Measurements from ENCODE around the gene MCM10.
"Not testable (repeated sequence)": the region's sequence is repeated elsewhere in the genome, so short reads cannot be mapped to it uniquely, and the experiment has no call there.

The MCM10 gene

DNA sequence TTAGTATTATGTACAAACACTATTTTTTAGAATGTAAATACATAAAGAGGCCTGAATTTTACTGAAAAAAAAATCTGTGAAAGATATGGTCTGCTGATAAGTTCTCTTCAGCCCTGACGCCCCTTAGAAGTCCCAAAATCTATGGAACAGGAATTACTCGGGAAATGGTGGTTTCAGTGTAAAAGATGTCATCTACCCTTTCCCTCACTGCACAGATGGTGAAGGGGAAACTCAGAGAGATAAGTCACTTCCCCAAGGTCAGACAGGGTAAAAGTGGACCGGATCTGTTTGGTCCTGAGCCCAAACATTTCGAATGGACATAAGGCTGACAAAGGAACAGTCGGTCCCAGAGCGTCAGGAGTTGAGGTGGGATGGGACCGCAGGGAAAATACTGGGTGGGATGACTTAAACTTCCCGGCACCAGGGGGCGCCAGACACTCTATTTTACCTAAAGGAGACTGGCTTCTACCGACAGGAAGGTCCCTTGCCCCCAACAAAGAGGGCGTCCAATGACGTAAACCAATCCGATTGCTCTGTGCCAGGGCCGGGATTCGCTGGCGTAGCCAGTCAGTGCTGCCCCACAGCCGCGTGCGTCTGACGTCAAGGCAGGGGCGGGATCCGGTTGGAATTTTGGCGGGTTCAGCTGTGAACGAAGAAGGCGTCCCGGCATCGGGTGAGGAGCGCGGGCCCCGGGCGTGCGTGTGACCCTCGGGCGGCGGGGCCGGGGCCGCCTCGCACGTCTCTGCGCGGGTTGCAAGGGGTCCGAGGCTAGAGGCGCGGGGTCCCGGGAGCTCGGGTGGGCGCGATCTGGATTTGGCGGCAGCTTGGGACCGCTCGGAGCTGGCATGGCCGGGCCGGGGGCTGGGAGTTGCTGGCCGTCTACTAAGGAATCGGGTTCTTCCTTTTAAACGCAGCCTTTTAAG is at the start of gene MCM10:
Gene MCM10 (plus strand): TSS at position 625 of the 923 bp plus-strand sequence. CDS start 2,645 bp downstream, outside the sequence.
- peak; percentile 98 for FAIRE-seq

DNA sequence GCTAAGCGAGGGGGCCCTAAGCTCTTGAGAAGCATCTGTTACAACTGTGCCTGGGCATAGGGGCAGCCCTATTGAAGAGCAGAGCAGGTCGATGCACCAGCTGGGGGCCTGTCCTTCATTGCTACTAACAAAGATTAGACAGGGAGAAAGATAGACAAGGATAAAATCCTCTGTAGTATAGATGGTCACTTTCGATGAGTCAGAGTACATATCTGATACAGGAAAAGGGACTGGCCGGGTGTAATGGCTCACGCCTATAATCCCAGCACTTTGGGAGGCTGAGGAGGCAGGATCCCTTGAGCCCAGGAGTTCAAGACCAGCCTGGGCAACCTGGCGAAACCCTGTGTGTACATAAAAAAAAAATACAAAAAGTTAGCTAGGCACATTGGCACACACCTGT is 47.8 kb upstream of the MCM10 start:
- no peak for FAIRE-seq

DNA sequence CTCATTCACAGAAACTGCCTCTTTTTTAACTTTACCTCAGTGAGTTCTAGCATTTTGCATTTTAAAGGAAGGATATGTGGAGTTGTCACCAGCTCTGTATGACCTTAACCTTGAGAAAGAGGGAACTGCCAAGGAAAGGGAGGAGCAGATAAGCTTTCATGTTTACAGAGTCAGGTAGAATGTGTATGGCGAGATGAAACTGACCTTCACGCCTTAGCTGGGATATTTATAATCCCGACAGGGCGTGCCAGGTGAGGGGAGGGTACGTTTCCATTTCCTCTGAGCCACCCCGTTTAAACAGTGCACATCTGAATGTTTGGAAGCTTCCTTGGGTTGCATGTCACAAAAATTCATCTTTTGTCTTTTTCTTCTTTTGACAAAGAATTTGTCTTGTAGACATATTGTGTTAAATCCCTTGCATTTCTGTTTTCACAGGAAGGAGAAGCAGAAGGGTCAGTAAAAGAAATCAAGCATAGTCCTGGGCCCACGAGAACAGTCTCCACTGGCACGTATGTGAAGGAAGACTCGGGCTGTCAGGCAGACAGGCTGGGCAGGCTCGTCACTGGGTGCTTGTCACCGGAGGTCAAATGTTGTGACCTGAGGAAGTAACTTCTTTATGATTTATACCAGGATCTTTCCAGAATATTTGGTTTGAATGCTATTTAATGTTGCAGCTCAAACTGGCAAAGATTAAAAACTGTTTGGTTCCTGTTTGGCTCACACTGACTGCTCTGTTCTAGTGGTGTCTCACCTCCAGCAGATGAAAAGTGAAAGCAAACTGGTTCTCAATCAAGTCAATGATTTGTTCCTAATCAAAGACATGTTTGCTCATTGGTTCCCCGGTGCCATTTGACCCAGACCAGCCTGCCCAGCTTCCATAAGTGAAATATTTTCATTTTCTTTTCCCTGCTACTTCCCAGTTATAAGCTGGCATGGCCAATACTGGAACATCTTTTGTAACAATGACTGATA is 45.2 kb upstream of the MCM10 start:
- FAIRE-seq, result no peak

DNA sequence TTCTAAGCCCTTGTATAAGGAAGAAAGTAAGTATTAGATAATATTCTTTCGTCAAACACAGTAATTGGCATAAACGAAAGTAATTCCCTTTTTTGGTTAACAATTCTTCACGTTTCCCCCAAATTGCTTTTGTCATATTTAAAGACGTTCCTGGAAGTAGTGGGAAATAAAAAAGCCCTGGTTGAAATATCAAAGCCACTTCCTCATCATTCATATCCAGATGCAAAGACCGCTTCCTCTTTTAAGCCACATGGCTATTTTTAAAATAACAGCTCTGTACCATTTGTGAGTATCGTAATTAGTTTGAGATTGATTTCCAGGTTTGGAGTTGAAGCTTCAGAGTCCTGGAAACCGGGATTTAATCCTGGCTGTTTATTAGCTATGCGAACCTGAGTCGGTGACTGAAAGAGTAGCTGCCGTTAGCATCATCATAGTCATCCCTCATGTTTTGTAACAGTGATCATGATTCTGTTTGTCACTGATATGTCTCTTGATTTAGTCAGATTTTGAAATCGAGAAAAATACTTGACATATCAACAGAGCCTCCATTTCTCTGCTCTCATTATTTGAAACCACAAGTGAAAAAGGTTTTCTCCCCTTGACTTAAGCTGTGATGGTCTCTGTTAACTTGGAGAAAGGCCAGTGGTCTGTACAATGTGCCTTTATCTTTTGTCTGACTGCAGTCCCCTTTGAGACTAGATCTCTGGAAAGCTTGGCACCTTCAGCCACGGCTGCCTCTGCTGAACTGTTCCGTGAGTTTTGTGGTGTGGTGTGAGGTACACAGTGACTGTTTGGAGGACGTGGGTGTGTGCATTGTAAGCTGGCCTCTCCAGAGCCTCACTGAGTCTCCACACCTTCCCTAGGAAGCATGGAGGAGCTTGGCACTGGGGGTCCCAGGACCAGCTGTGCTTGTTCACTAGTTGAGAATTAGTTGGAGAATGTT is 43.2 kb upstream of the MCM10 start:
- no peak for FAIRE-seq

DNA sequence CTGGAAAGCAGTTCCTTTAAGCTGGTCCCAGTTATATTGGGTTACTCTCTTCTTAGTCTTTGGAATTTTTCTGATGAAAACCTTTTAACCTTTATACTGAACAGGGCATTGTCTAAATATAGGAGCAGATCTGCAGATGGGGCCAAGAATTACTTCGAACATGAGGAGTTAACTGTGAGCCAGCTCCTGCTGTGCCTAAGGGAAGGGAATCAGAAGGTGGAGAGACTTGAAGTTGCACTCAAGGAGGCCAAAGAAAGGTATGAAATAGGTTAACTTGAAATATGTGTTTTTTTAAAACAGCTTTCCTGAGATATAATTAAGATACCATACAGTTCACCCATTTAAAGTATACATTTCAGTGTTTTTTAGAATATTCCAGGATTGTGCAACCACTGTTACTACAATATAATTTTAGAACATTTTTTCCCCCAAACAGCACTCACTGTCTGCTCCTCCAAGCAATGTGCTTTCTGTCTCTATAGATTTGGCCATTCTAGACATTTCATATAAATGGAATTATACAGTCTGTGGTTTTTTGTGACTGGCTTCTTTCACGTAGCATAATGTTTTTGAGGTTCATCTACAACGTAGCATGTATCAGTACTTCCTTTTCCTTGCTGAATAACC is 42.5 kb upstream of the MCM10 start:
- no peak for FAIRE-seq

DNA sequence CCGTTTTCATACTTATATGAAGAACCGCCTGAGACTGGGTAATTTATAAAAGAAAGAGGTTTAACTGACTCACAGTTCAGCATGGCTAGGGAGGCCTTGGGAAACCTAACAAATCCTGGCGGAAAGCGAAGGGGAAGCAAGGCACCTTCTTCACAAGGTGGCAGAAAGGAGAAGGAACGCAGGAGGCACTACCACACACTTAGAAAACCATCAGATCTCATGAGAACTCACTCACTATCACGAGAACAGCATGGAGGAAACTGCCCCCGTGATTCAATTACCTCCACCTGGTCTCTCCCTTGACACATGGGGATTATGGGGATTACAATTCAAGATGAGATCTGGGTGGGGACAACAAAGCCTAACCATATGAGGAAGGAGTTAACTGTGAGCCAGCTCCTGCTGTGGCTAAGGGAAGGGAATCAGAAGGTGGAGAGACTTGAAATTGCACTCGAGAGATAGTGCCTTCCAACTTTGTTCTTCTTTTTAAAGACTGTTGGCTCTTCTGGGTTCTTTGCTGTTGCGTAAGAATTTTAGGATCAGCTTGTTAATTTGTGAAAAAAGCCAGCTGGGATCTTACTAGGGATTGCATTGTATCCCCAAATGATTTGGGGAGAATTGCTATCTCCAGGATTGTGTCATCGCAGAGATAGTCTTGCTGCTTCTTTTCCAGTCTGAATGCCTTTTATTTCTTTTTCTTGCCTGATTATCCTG is 40.4 kb upstream of the MCM10 start:
- no peak for FAIRE-seq

DNA sequence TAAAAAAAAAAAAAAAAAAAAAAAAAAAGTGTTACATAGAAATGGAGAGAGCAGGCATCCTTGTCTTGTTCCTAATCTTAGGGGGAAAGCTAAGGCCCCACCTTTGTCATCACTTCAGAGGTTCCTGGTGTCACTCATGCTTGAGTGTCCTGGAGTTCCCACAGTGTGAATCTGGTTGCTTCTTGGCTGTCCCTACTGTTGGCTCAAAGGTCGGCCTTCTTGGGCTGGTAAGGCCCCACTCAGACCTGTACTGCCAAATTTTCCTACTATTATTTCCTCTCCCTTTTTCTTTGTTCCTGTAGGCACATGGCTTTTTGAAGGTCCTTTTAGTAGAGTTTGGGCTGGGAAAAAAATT is 39.9 kb upstream of the MCM10 start:
- FAIRE-seq, result no peak

DNA sequence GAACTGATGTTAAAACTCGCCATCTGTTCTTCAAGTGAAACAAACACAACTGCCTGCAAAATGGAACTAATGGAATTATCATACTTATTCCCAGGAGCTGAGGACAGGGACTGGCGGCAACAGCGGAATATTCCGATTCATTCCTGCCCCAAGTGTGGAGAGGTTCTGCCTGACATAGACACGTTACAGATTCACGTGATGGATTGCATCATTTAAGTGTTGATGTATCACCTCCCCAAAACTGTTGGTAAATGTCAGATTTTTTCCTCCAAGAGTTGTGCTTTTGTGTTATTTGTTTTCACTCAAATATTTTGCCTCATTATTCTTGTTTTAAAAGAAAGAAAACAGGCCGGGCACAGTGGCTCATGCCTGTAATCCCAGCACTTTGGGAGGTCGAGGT is 24.7 kb upstream of the MCM10 start:
- no peak for FAIRE-seq

DNA sequence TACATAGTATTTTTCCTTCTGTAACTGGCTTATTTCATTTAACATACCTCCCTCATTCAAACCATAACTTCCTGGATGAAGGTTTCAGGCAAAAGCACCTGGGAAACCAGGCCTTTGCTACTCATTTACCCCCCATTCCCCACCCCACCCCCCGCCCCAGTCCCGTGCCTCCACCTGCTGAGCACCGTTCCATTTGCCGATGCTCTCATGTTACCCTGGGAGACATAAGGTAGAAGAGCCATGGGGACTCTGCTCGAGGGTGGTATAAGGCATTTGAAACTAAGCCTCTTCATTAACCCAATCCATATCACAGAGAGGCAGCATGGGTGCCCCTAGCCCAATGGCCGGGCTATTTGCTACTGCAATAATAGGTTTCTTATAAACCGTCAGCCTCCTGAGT is 22.2 kb upstream of the MCM10 start:
- FAIRE-seq, result no peak

DNA sequence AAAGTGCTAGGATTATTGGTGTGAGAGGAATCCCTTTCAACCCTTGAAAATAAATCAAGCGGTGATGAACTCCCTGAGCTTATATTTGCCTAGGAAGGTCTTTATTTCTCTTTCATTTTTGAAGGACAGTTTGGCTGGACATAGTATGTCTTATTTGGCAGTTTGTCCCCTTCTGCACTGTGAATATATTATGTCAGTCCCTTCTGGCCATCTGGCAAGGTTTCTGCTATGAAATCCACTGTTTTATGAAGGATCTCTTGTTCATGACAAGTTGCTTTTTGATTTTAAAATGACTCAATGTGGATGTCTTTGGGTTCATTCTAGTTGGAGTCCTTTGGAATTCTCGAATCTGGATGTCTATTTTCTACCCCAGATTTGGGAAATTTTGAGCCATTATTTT is 21.7 kb upstream of the MCM10 start:
- no peak for FAIRE-seq

DNA sequence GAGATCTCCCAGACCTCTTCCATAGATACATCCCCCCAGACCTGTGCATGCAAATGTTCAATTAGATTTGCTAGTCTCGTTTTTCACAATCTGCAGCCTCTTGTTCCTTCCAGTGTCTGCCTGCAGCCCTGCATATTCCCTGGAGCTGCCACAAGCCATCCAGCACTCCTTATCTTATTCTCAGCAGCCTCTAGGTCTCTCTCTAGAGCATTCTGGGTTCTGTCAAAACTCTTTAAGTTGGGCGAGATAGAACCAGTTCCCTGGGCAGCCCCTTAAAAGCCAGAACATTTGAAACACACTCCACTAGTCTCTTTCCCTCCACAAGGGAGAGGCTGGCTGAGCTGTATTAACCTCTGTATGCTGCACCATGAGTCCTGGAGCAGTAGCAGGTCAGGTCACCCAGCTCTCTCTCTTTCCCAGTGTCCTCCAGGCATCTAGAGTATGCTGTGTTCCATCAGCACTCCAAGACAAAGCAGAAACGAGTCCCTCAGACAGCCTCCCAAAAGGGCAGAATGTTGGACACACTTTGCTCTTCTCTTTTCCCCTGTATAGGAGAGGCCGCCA is 20.6 kb upstream of the MCM10 start:
- no peak for FAIRE-seq

DNA sequence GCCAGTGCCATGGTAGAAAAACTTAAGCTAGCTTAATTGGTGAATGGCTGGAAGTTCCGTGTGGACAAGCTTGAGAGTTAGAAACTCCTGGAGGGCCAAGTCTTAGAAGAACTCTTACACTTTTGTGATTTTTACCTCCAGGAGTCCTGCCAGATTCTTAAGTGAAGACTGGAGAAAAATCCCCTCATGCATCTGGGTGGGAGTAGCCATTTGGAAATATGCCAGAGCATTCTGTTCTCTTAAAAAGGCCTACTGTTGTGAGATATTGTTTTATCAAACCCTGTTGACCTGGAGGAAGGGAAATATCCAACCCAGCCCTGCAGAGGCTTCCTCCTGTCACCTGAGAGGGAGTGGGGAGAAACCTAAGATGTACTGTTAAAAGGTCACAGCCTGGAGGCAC is 17.6 kb upstream of the MCM10 start:
- no peak for FAIRE-seq

DNA sequence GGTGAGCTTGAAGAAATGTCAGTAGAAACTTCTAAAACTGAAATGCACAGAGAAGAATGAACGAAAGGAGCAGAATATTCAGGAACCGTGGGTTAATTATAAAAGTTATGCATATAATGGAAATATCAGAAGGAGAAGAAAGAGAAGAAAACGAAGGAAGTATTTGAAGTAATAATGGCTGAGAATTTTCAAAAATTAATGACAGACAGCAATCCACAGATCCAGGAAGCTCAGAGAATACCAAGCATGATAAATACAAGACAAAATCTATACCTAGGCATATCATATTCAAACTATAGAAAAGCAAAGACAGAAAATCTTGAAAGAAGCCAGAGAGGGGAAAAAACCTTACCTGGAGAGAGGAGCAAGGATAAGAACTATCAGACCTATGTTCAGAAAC is 16.5 kb upstream of the MCM10 start:
- no peak for FAIRE-seq

DNA sequence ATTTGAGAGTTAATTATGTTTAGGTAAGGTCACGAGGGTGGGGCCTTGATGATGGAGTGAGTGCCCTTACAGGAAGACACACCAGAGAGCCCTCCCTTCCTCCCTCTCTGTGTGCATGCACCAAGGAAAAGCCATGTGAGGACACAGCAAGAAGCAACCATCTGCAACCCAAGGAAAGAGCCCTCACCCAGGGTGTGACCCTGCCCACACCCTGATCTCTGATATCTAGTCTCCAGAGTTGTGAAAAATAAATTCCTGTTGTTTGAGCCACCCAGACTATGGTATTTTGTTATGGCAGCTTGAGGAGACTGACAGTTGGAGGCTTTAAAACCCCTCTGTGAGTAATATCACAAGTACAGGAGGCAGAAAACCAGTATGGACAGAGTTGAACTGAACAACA is 15.0 kb upstream of the MCM10 start:
- no peak for FAIRE-seq

DNA sequence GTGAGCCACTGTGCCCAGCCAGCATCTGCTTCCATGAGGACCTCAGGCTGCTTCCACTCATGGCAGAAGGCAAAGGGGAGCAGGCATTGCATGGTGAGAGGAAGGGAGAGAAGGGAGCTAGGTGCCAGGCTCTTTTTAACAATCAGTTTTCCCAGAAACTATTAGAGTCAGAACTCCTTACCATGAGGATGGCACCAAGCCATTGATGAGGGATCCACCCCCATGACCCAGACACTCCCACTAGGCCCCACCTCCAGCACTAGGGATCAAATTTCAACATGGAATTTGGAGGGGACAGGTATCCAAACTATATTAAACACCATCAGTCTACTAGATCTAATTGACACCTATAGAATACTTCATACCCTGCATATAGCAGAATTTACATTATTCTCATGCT is 14.2 kb upstream of the MCM10 start:
- FAIRE-seq, result no peak

DNA sequence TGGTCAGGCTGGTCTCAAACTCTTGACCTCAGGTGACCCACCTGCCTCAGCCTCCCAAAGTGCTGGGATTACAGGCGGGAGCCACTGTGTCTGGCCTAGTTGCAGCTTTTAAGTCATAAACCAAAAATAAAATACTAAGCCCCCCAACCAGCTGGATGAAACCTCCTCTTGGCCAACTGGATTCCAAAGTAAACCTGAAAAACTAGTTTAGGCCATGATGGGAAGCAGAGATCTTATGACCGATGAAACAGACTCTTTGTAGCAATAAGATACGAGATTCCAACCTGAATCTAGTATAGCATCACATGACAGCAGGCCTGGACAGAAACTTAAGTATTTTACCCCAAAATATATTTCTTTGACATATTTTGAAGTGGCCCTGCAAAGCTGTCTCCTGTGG is 9.1 kb upstream of the MCM10 start:
- FAIRE-seq, result no peak

DNA sequence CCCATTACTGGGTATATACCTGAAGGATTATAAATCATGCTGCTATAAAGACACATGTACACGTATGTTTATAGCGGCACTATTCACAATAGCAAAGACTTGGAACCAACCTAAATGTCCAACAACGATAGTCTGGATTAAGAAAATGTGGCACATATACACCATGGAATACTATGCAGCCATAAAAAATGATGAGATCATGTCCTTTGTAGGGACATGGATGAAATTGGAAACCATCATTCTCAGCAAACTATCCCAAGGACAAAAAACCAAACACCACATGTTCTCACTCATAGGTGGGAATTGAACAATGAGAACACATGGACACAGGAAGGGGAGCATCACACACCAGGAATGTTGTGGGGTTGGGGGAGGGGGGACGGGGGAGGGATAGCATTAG is 5.5 kb upstream of the MCM10 start:
- not testable (repeated sequence) for FAIRE-seq

DNA sequence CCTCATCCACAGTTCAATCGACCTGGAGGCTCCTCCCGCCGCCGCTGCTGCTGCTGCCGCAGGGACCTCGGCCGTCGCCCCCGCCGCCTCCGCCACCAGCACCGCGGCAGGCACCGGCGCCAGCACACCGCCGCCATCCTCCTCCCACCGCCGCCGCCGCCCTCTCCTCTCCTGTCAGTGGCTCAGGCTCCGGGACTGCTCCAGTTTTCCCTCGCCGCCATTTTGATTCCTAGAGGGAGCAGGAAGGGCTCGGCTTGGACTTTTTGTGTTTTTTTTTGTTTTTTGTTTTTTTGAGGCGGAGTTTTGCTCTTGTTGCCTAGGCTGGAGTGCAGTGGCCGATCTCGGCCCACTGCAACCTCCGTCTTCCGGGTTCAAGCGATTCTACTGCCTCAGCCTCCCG is 3.0 kb upstream of the MCM10 start:
- FAIRE-seq, result no peak

DNA sequence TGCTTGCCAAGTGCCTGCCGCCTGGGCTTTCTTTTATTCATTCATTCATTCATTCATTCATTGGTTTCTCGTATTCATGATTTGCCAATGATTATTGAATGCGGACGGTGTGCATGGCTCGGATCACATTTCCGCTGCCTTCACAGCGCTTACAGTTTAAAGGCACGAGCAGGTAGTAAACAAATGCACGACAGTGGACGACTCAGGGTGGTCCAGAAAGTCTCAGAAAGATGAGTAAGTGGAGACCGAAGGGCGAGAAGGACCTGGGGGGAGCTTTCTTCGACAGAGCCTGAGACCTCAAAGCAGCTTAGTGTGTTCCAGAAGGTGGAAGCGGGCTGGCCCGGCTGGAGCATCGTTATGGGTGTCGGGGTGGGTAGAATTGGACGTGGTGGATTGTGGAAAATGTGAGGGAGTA is 506 bp downstream of the MCM10 start:
- FAIRE-seq, result no peak

DNA sequence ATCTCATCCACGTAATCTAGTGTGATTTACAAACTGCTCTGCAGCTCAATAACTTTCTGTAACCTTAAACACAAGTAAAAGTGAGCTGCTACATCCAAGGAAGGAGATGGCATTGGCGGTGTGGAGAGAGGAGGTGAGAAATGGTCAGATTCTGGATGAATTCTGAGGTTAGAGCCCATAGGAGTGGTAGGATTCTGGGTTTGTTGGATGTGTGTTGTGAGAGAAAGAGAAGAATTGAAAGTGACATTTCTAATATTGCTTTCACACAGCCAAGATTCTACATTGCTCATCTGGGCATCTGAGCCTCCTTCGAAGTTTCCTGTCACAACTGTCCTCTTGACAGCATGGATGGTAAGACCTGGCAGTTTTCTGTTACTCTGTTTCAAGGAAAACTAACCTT is 2.5 kb downstream of the MCM10 start:
- no peak for FAIRE-seq

DNA sequence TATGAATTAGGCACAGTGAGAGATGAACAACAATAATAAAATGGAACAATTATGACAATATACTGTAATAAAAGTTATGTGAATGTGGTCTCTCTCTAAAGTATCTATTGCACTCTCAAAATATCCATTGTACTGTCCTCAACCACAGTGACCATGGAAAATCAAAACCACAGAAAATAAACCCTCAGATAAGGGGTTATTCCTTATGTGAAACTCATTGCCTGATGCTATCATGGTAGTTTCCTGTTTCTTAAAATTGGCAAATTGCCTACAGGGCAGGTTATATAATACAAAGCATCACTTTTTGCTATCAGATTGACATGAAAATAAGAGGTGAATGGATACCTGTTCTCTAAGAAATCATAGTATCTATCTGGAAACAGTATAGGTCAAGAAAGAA is 3.8 kb downstream of the MCM10 start:
- FAIRE-seq, result no peak
